ENCODE data around the gene NES.

Gene NES

GRCh38 chr1:156662005-156662799 is 15.0 kb downstream of the NES start:
- DNase-seq (ENCODE audit: low spot score) = no peak

- no peak for DNase-seq (ENCODE audit: low spot score)
These were observed 16.5 kb downstream of the NES start for GRCh38 chr1:156660752-156661112.

DNA sequence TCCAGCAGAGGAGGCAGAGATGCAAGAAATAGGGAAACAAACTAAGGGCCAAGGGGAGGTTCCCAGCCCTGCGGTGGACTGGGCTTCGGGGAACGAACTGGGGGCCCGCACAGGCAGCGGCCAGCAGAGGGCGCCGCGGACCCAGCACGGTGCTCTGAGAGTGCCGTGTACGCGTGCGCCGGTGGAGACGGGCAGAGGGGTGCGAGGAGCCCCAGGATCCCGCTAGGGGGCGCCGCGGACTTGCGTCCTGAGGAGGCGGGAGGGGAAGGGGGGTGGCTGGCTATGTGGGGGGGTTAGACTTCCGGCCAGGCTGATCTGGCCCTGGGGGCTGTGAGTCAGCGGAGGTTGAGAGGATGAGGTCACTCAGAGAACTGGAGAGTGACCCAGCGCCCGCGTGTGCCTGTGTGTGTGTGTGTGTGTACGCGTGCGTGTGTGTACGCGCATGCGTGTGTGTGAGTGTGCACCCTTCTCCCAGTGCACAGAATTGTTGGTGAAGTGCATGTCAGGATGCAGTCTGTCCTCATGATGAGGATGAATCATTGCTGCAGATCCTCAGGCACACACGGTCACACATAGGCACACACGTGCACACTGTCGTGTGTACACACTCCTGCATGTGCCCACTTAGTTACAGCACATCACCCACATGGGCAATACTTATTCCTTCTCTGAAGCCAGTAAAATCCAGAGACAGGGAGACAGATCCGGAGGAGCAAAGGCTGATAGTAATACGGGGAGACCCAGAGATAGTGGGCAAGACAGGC is 17.0 kb downstream of the NES start:
- peak; percentile 99 for DNase-seq (ENCODE audit: low spot score)

- no peak for DNase-seq (ENCODE audit: low spot score)
These were observed 17.6 kb downstream of the NES start for GRCh38 chr1:156659661-156659987.

GRCh38 chr1:156658945-156659574 is 18.1 kb downstream of the NES start:
- DNase-seq (ENCODE audit: low spot score) = no peak

GRCh38 chr1:156658496-156658895 is 18.7 kb downstream of the NES start:
- no peak for DNase-seq (ENCODE audit: low spot score)

GRCh38 chr1:156657741-156658319 is 19.4 kb downstream of the NES start:
- no peak for DNase-seq (ENCODE audit: low spot score)

DNA sequence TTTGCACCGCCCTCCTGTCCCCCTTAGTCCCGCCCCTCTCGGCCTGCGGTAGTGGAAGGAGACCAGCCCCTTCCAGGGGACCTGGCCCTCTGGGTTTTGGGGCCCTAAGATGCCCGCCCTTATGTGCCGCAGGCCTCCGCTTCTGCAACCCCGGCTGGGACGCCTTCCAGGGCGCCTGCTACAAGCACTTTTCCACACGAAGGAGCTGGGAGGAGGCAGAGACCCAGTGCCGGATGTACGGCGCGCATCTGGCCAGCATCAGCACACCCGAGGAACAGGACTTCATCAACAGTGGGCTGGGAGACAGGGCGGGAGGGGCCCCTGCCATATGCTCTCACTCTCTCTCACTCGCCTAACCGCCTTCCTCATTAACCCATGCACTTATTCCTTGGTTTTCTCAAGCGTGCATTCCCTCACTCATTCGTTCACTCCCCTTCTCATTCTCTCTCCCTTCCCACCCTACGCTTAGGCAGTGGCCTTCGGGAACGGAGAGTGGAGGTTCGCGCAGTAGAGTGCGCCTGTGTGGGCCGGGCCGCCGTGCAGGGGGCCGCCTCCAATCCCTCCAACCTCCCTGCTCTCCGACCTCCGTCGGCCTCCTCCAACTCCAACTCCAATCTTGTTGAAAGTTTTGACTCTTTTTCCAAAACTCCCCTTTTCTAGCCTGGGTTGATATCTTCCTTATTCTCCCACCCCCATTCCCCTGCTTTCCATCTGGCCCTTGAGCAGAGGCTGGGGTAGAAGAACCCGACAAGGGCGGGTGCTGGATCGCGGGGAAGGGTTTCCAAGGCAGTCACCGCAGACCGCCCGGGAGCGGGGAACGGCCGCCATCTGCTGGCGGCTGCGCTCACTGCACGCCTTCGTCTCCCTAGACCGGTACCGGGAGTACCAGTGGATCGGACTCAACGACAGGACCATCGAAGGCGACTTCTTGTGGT is 20.1 kb downstream of the NES start:
- DNase-seq (ENCODE audit: low spot score) = peak; percentile 94

GRCh38 chr1:156655904-156656516 is 21.2 kb downstream of the NES start:
- DNase-seq (ENCODE audit: low spot score) = no peak

GRCh38 chr1:156655151-156655903 is 21.9 kb downstream of the NES start:
- DNase-seq (ENCODE audit: low spot score) = no peak

- DNase-seq (ENCODE audit: low spot score) = no peak
These were observed 22.5 kb downstream of the NES start for GRCh38 chr1:156654700-156655099.

DNA sequence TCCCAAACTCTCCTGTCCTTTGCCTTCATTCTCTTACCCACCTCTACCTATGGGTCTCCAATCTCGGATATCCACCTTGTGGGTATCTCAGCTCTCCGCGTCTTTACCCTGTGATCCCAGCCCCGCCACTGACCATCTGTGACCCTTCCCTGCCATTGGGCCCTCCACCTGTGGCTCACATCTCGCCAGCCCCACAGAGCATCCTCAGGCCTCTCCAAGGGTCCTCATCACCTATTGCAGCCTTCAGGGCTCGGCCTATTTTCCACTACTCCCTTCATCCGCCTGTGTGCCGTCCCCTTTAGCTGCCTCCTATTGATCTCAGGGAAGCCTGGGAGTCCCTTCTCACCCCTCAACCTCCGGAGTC is 24.2 kb downstream of the NES start:
- DNase-seq (ENCODE audit: low spot score) = no peak

DNA sequence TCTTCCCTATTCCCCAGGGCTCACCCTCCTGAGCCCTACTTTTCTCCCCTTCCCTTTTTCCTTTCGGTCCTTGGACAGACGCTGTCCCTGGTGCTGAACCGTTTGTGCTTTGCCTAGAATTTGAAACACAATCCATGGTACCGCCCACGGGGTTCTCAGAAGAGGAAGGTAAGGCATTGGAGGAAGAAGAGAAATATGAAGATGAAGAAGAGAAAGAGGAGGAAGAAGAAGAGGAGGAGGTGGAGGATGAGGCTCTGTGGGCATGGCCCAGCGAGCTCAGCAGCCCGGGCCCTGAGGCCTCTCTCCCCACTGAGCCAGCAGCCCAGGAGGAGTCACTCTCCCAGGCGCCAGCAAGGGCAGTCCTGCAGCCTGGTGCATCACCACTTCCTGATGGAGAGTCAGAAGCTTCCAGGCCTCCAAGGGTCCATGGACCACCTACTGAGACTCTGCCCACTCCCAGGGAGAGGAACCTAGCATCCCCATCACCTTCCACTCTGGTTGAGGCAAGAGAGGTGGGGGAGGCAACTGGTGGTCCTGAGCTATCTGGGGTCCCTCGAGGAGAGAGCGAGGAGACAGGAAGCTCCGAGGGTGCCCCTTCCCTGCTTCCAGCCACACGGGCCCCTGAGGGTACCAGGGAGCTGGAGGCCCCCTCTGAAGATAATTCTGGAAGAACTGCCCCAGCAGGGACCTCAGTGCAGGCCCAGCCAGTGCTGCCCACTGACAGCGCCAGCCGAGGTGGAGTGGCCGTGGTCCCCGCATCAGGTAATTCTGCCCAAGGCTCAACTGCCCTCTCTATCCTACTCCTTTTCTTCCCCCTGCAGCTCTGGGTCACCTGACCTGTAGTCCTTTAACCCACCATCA is 24.8 kb downstream of the NES start:
- DNase-seq (ENCODE audit: low spot score) = no peak

- no peak for DNase-seq (ENCODE audit: low spot score)
These were observed 28.3 kb downstream of the NES start for GRCh38 chr1:156648951-156649350.

DNA sequence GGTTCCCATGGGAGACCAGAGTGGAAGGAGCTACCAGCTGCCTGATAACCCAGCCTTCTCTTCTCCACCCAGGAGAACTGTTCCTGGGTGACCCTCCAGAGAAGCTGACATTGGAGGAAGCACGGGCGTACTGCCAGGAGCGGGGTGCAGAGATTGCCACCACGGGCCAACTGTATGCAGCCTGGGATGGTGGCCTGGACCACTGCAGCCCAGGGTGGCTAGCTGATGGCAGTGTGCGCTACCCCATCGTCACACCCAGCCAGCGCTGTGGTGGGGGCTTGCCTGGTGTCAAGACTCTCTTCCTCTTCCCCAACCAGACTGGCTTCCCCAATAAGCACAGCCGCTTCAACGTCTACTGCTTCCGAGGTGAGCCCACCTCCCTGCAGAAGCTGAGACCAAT is 28.7 kb downstream of the NES start:
- DNase-seq (ENCODE audit: low spot score) = no peak

- DNase-seq (ENCODE audit: low spot score) = no peak
These were observed 29.9 kb downstream of the NES start for GRCh38 chr1:156647351-156647750.

GRCh38 chr1:156646738-156647211 is 30.4 kb downstream of the NES start:
- DNase-seq (ENCODE audit: low spot score) = no peak

GRCh38 chr1:156645666-156646065 is 31.5 kb downstream of the NES start:
- DNase-seq (ENCODE audit: low spot score) = no peak

GRCh38 chr1:156645056-156645455 is 32.2 kb downstream of the NES start:
- DNase-seq (ENCODE audit: low spot score) = no peak

GRCh38 chr1:156644640-156645039 is 32.6 kb downstream of the NES start:
- no peak for DNase-seq (ENCODE audit: low spot score)
